ENCODE measurements around the gene PLPP4.

Gene PLPP4

GRCh38 chr10:120457431-120458172 lies 575 bp downstream of the PLPP4 start:
- DNase-seq: no peak

GRCh38 chr10:120458432-120458831 lies 1.4 kb downstream of the PLPP4 start:
- DNase-seq: no peak

DNA sequence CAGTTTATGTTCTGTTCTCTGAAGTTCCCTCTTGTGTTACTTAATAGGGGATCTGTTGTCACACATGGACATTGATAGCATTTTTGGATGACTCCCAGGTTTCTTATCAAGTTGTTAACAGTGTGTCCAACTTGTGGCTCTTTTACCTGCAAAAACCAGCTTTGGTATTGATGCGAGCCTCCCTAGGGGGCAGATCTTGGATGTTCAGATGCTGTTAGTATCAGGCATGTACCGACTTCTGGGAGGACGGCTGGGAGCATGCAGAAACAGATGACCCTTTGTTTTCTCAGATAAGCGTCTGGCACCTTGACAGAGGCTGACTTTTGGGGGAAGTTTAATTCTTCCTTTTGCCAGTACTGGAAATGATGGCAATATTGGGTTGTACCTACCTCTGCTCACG lies 2.2 kb downstream of the PLPP4 start:
- no peak for DNase-seq

DNA sequence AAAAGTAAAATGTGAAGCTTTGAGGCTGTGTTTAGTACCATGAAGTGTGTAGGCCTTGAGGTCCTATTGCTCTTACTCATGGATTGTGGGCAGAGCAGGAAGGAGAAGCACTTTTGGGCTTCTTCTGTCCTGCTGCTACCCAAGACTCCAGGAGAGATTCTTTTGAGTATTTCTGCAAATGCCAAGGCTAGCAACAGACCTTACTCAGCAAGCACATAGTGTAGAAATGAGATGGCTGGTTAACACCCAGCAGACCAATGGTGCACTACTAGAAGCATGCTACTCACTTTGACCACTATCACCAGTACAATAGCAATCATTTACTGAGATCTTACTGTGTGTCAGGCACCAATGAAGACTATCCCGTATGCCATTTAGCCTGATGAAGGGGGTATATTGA lies 3.2 kb downstream of the PLPP4 start:
- no peak for DNase-seq

GRCh38 chr10:120460776-120461175 lies 3.7 kb downstream of the PLPP4 start:
- no peak for DNase-seq

DNA sequence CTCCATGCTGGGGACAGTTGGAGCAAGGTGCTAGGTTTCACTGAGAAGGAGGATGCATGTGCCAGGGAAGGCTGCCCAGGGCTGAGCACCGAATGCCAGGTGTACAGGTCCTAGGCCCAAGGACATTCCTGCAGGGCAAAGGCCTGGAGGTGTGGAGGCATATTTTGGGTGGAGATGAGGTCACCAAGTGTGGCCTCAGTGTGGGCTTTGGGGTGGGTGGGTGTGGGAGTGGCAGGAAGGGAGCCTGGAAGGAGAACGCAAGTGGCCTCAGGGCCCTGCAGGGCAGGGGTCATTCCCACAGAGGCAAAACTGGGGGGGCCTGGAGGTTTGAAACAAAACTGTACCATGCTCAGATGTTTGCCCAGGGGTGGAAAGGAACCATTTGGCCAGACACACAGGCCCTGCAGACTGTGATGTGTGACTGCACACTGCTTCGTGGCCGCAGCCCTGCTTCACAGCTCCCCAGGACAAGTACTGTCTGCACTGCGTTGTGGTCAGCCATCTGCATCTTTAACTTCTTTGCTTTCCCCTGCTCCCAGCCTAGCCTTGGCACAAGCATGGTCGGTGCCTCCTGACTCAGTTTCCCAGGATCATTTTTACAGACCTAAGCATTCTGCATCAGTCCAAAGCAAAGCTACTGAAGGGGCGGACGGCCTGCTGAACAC lies 5.1 kb downstream of the PLPP4 start:
- no peak for DNase-seq

DNA sequence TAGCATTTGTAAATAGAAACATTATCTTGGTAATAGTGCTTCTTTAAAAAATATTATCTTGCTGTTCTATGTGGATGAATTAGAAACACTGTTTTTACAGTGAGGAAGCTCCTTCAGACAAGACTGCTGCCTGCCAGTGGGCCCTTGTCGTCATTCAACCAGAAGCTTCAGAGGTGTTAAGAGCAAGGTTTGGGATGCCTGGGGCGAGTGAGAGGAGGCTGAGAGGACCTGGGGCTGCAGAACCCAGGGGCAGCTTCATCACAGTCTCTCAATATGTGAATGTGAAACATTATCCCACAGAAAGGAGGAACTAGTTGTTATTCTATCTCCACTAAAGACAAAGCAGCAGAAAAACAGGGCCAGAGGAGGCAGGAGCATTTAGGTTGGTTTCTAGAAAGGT lies 8.1 kb downstream of the PLPP4 start:
- DNase-seq: no peak

DNA sequence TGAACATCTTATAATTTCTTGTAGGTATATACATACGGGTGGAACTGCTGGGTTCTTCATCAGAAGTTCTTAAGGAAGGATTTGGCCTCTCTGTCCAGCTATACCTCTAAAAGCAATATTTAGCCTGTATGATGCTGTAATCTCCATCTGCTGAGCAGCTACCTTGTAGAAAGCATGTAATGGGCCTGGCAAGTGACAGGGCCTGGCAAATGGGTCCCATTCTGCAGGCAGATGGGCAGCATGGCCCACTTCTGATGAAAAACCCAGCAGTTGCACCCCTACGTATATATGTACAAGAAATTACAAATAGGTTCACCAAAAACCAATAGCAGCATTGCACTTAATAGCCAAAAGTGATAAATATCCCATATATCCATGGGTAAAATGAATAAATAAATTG lies 9.0 kb downstream of the PLPP4 start:
- no peak for DNase-seq

- no peak for DNase-seq
Measured at GRCh38 chr10:120473593-120473992, 16.6 kb downstream of the PLPP4 start.

DNA sequence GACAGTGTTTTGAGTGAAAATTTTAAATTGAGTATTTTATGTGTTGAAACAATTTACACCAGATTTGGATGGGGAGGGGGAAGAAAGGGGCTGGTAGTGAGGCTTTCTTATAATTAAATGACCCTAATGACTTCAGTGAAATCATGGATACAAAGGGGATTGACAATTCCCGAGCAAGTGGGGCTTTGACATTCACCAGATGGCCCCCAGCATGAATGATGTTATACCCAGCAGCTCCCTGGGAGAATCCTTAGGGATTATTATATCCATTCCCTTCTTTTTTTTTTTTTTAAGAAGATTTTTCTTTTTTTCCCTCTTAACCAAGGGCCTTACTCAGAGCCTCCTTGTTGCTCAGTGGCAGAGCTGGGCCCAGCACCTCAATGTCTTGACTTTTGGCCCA lies 17.9 kb downstream of the PLPP4 start:
- DNase-seq: no peak

DNA sequence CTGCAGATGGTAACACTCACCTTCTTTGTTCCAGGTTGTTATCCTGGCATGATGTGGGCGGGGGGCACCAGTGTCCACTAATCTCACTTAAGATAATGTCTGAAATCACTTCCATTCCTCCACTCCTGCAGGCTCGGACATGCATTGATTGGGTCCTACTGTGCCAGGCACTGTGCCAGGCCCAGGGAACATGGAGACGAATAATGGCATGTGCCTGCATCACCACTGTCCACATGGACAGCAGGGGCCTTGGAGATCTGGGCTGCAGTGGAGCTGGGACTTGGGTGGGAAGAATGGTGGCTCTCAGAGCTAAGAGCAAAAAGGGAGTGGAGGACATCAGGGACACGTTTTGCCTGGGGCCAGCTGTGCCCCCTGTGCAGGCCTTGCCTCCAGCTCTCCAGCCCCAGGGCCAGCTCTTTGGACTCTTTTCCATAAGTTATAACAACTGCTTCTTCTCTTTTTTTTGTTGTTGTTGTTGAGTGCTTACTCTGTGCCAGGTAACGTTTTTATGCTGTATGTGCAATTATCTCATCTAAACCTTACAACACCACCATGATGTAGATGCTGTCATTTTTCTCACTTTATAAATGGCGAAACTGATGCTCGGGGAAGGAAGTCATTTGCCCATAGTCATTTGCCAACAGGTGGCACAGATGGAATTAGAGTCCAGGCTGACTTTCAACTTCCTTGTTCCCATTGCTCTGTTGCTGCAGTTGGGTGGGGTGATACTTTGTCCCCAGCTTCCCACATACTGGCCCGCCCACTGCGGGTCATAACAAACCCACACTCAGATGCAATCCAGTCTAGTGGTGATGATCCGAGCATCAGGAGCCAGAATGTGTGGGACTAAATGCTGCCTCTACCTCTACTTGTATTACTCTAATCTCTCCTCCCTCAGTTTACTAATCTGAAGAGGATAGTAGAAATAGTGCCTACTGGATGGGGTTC lies 19.1 kb downstream of the PLPP4 start:
- no peak for DNase-seq

GRCh38 chr10:120477021-120477742 lies 20.2 kb downstream of the PLPP4 start:
- no peak for DNase-seq

DNA sequence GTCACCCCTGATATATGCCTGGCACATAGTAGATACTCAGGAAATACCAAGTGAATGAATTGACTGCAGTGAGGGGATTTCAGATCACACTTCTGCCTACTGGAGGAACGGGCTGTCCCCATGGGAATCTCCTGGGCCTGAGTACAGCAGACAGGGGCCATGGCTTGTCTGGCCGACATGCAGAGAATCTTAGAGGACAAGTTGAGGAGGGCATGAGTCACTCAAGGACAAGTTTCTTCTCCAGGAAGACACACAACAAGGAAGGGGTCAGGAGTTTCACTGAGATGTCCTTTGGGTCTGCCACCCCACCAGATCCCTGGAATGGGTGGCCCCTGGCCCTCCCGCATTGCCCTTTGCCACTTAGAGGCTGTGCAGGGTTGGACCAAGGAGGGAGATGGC lies 20.7 kb downstream of the PLPP4 start:
- DNase-seq: no peak

DNA sequence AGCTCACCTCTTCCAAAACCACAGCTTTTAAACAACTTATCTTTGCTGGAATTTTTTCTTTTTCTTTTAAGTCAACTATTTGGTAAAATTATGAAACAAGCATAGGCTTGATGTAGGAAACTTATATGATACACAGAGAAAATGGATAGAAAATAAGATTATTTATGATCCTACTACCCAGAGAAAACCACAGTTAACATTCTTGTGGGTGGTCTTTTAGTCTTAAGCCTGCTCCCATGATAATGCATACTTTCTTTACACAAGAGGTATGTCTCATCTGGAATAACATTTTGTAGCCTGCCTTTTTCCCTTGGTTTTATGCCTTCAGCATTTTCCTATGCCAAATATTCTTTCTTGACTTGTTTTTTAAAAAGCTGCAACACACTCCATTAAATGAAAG lies 21.4 kb downstream of the PLPP4 start:
- DNase-seq: no peak

DNA sequence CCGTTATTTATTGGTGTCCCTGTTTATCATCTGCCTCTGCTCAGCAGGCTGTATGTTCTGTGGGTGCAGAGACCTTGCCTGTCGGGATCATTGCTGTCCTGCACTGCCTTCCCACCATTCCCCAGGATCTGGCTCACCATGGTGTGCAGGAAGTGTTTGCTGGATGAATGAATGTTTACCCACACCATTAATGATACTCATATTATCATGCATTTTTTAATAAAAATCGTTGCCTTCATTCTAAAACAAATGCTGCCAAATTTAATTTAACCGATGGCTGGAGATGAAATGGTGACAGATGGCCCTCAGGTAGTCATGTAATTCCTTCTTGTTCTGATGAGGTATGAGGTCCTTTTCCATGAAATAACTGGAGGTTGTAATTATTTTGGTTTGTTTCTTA lies 22.5 kb downstream of the PLPP4 start:
- DNase-seq: no peak

GRCh38 chr10:120480065-120480600 lies 23.1 kb downstream of the PLPP4 start:
- no peak for DNase-seq

- DNase-seq: no peak
Measured at GRCh38 chr10:120480848-120481247, 23.8 kb downstream of the PLPP4 start.

DNA sequence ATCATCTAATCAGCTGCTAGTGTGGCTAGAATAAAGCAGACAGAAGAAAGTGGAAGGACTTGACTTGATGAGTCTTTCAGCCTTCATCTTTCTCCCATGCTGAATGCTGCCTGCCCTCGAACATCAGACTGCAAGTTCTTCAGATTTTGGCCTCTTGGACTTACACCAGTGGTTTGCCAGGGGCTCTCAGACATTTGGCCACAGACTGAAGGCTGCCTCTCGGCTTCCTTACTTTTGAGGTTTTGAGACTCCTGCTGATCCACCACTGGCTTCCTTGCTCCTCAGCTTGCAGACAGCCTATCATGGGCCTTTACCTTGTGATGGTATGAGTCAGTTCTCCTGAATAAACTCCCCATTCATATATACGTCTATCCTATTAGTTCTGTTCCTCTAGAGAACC lies 26.0 kb downstream of the PLPP4 start:
- no peak for DNase-seq

- DNase-seq: no peak
Measured at GRCh38 chr10:120483651-120484301, 26.7 kb downstream of the PLPP4 start.

DNA sequence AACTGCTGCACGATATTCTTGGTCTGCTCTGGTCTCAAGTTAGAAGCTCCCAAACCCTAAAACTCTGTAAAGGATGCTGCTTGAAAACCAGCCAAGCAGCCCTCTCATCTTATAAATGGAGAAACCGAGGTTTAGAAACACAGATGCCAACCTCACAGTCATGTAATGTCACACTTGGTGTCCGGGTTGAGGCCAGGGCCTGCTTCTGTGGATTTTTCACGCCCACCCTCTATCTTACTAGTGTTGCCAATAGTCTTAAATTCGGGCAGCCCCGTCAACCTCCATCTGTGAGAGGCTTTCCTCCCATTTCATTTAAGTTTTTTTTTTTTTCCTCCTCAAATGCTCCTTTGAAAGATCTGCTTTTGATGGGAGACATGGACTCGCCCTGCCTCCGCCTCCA lies 28.9 kb downstream of the PLPP4 start:
- DNase-seq: no peak

DNA sequence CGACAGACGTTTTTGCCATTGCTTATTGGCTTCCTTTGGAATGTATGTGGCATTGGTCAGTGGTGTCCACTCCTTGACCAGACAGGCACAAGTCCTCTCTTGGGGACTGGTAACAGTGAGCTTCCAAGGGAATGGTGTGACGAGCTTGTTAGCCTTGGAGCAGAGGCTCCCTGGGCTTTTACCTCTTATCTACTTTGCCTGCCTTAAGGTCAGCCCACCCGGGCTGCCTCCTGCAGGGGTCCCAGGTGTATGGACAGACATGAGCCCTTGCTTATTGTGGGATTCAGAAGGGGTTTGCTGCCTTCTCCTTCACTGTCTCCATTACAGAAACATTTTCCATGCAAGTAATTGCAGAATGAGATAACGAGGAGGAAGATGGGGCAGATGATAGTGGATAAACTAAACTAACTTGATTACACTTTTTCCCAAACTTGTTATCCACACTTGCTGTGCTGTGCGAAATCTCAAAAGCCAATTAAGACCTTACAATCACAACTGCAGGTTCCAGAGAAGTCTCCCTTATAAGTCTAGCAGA lies 29.7 kb downstream of the PLPP4 start:
- DNase-seq: no peak

DNA sequence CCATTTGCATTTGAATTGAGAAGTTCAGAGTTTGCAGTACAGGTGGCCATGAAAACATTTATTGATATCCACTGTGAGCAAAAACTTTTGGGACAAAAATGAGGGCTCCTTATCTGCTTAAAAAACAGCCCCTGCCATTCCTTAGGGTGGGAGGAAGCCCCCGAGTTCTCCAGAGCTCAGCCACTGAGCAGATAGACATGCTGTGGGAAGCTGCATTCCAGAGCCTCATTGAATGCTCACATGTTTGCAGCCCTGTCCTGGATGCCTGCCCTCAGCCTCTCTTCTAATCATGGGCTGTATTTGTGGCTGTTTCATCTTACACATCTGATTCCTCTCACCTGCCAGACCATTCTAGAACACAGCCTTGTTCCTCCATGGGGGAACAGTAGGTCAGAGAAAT lies 33.3 kb downstream of the PLPP4 start:
- DNase-seq: no peak

All from activated CD4-positive, CD25-positive, alpha-beta regulatory T cell treated with anti-CD3 and anti-CD28 coated beads, Interleukin-2, amount 50 U/mL, for 72 hours (primary cell).